ENCODE results near the gene RNF169. TPM values are rescaled to one million over a fixed set of nuclear protein-coding genes. Genes with fewer than 3 reads are reported as not detected.

Gene RNF169
- total and polyA plus RNA-seq, 9 of the 15 experiments (the other 6 are each of a cell fraction or from before 2014, with no cell fraction given), result 0.68 to 18.1 (median 10.1) TPM

DNA sequence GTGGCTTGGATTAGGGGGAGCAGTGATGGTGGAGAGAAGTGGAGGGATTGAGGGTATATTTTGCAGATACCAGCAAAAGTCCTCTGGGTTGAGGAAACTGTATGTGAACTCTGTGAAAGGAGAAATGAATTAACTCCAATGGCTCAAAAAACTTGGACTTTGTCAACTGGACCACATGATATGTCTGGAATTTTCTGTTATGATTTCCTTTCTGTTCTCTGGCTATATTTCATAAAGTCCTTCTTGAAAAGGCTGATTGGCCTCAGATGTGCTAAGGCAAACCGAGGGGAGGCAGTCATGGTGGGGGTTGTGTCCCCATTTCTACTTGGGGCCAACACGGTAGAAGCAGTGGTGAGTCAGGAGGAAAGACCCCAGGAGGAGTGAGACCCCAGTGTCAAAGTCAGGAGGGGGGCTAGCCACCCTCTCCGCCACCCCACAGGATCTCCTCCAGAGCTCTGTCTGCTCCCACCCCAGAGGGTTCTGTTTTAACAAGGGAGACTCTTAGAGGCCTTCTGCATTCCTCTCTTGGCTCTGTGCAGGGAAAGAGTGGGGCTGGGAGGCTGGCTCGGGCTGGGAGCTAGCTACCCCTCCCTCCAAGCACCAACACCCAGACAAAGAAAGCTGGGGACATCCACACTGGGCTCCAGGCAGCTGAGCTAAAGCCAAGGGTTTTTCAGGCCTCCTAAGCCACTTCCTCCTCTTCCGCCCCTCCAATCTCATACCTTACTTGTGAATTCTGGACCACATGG is 31.3 kb upstream of the RNF169 start:
- H3K4me1 ChIP-seq (replicated peaks in 1 of 2; ENCODE audit: control insufficient read depth in 2 of 2, insufficient read depth in 2 of 2, low read length in 2 of 2), result peaks cover 0 to 4% of the 10 kb centered on the region in 2 experiments; a peak in 1 of 5 replicates
- no peak overlapping the region for H3K4me3 ChIP-seq
- intact Hi-C loops (cut with micrococcal nuclease) (no loop called here), in situ Hi-C loops (cut with MboI) (no loop called here)
- H3K9me1 ChIP-seq (ENCODE audit: control insufficient read depth, insufficient read depth, low read length), result no peaks in the 10 kb centered on the region
- WGBS (ENCODE audit: insufficient coverage, low coverage, missing lambda C conversion rate), result 26% methylated on average over 5 of the region's 5 CpGs
- H3K9me3 ChIP-seq (replicated peaks; ENCODE audit: control insufficient read depth, insufficient read depth, low read depth, low read length), result no peaks in the 10 kb centered on the region
- H3K9ac ChIP-seq (ENCODE audit: insufficient read depth in 1 of 2, low read depth in 2 of 2, low read length in 2 of 2), result no peak overlapping the region
- no peak overlapping the region for H2AFZ ChIP-seq (ENCODE audit: low read depth, low read length)
- no peaks in the 10 kb centered on the region for H3K36me3 ChIP-seq (ENCODE audit: control insufficient read depth, insufficient read depth, low read length)
- POLR2A ChIA-PET, result interaction anchor here (0.6 kb wide), 1 partner anchor 387 kb away, joined by 3 read pairs; no protein-coding TSS in a partner anchor
- no peak overlapping the region for H3K4me2 ChIP-seq (ENCODE audit: insufficient read depth, low read length)
- CTCF ChIA-PET (ENCODE audit: low intra/inter-chr PET ratio), result no interaction called here
- no peak for DNase-seq (ENCODE audit: extremely low read depth in 1 of 4, low spot score in 3 of 4)
- no peak overlapping the region for H3K27ac ChIP-seq (ENCODE audit: extremely low read depth, low read depth, low read length)
- no peaks in the 10 kb centered on the region for H4K20me1 ChIP-seq (replicated peaks; ENCODE audit: control insufficient read depth, insufficient read depth, low read length)
- no peaks in the 10 kb centered on the region for H3K79me2 ChIP-seq (ENCODE audit: control insufficient read depth, insufficient read depth, low read length)
- no TSS peak for BruUV-seq (replicated peaks)
- TF ChIP-seq, protein P1, sequence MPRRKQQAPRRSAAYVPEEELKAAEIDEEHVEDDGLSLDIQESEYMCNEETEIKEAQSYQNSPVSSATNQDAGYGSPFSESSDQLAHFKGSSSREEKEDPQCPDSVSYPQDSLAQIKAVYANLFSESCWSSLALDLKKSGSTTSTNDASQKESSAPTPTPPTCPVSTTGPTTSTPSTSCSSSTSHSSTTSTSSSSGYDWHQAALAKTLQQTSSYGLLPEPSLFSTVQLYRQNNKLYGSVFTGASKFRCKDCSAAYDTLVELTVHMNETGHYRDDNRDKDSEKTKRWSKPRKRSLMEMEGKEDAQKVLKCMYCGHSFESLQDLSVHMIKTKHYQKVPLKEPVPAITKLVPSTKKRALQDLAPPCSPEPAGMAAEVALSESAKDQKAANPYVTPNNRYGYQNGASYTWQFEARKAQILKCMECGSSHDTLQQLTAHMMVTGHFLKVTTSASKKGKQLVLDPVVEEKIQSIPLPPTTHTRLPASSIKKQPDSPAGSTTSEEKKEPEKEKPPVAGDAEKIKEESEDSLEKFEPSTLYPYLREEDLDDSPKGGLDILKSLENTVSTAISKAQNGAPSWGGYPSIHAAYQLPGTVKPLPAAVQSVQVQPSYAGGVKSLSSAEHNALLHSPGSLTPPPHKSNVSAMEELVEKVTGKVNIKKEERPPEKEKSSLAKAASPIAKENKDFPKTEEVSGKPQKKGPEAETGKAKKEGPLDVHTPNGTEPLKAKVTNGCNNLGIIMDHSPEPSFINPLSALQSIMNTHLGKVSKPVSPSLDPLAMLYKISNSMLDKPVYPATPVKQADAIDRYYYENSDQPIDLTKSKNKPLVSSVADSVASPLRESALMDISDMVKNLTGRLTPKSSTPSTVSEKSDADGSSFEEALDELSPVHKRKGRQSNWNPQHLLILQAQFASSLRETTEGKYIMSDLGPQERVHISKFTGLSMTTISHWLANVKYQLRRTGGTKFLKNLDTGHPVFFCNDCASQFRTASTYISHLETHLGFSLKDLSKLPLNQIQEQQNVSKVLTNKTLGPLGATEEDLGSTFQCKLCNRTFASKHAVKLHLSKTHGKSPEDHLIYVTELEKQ (CRISPR knock-in tag; IDR thresholded peaks at IDR 0.05), result no peak
- TF ChIP-seq ZNF436 (CRISPR knock-in tag; IDR thresholded peaks at IDR 0.05) (no peak), ZFP1 (CRISPR knock-in tag; IDR thresholded peaks at IDR 0.05) (no peak), TBL1XR1 (IDR thresholded peaks at IDR 0.05; ENCODE audit: low read length in 2 of 2) (no peak)
- TF ChIP-seq, protein P2, sequence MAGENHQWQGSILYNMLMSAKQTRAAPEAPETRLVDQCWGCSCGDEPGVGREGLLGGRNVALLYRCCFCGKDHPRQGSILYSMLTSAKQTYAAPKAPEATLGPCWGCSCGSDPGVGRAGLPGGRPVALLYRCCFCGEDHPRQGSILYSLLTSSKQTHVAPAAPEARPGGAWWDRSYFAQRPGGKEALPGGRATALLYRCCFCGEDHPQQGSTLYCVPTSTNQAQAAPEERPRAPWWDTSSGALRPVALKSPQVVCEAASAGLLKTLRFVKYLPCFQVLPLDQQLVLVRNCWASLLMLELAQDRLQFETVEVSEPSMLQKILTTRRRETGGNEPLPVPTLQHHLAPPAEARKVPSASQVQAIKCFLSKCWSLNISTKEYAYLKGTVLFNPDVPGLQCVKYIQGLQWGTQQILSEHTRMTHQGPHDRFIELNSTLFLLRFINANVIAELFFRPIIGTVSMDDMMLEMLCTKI (IDR thresholded peaks at IDR 0.05; ENCODE audit: partially characterized antibody), result no peak
- FAIRE-seq, result no peak
- H3K27me3 ChIP-seq (ENCODE audit: control insufficient read depth in 2 of 2, insufficient read depth in 2 of 2, low read length in 2 of 2), result peaks cover 8 to 35% of the 10 kb centered on the region in 2 experiments; a peak in 4 of 5 replicates
- ATAC-seq, result no peak

Measured in K562 (cell line).